GM12878 (cell line): ENCODE data around the gene CARS2. TPM values are rescaled to one million over a fixed set of nuclear protein-coding genes. Genes with fewer than 3 reads are reported as not detected.

Experiments used
- polyA plus RNA-seq, 11 experiments: library from polyadenylated mRNA; depleted of rRNA in 4 of 11; unstranded in 6 of 11; stranded (reverse) in 5 of 11; fragments of >200 nt; fragmentation: Nextera tagmentation in 4 of 11; fragmentation: Illumina TruSeq in 1 of 11; extraction: Ambion mirVana in 4 of 11; extraction: Trizol in 1 of 11; gene quantifications; 1 replicate in 1 of 11; 2 replicates in 10 of 11; pipeline versions ENCODE4 v1.2.1 to v1.2.3, GENCODE V29; 2011 to 2016; ENCODE audit warnings: inconsistent platforms in 2 of 11, missing spikeins in 2 of 11, low read depth in 1 of 11
- total RNA-seq, 4 experiments: library from RNA; depleted of rRNA in 3 of 4; stranded (reverse); fragments of >200 nt in 3 of 4; fragmentation: Illumina TruSeq in 1 of 4; extraction: Trizol in 1 of 4; gene quantifications; 2 replicates each; pipeline versions ENCODE4 v1.2.1 to v1.2.3, GENCODE V29; 2013 to 2021

Gene CARS2
- total and polyA plus RNA-seq, 10 of the 15 experiments (the other 5 are each of a cell fraction or from before 2014, with no cell fraction given), result 4.2 to 101 (median 61.5) TPM

Other genes with a start within 250 kb of the CARS2 start
- 14.6 and 18.2 TPM in 2 replicates for gene RAB20, start 144.4 kb downstream of the CARS2 start, total RNA-seq (2014; rRNA removed)
- 7.8 and 8.7 TPM in 2 replicates for gene RAB20, start 144.4 kb downstream of the CARS2 start, total RNA-seq (2014; rRNA removed; fragmentation: Illumina TruSeq; extraction: Trizol)
- gene RAB20, start 144.4 kb downstream of the CARS2 start, total RNA-seq (2021), result 13.1 and 13.6 TPM in 2 replicates
- 24.8 and 33.1 TPM in 2 replicates for gene RAB20, start 144.4 kb downstream of the CARS2 start, polyA plus RNA-seq (2011; rRNA removed)
- gene RAB20, start 144.4 kb downstream of the CARS2 start, polyA plus RNA-seq (2014; fragmentation: Illumina TruSeq; extraction: Trizol), result 5.0 and 7.2 TPM in 2 replicates
- gene RAB20, start 144.4 kb downstream of the CARS2 start, polyA plus RNA-seq (2014; fragmentation: Nextera tagmentation; extraction: Ambion mirVana), result 1 to 10 TPM in 1 of 2 experiments, under 1 TPM in 1; 0.48 to 2.1 TPM
- gene RAB20, start 144.4 kb downstream of the CARS2 start, polyA plus RNA-seq (2014; rRNA removed), result 14.7 and 14.8 TPM in 2 replicates
- gene RAB20, start 144.4 kb downstream of the CARS2 start, polyA plus RNA-seq (2016; fragmentation: Nextera tagmentation; extraction: Ambion mirVana), result 10 to 100 TPM in 1 of 2 experiments, 1 to 10 TPM in 1; 8.4 to 10.6 TPM
- gene NAXD, start 90.6 kb downstream of the CARS2 start, total RNA-seq (2014; rRNA removed), result 16.9 and 18.2 TPM in 2 replicates
- gene NAXD, start 90.6 kb downstream of the CARS2 start, total RNA-seq (2014; rRNA removed; fragmentation: Illumina TruSeq; extraction: Trizol), result 16.1 and 16.6 TPM in 2 replicates
- 30.0 and 30.2 TPM in 2 replicates for gene NAXD, start 90.6 kb downstream of the CARS2 start, total RNA-seq (2021)
- 29.3 and 36.2 TPM in 2 replicates for gene NAXD, start 90.6 kb downstream of the CARS2 start, polyA plus RNA-seq (2011; rRNA removed)
- 12.8 and 18.2 TPM in 2 replicates for gene NAXD, start 90.6 kb downstream of the CARS2 start, polyA plus RNA-seq (2014; fragmentation: Illumina TruSeq; extraction: Trizol)
- gene NAXD, start 90.6 kb downstream of the CARS2 start, polyA plus RNA-seq (2014; fragmentation: Nextera tagmentation; extraction: Ambion mirVana), result 1 to 10 TPM; 1.5 to 5.0 TPM
- gene NAXD, start 90.6 kb downstream of the CARS2 start, polyA plus RNA-seq (2014; rRNA removed), result 29.3 and 30.3 TPM in 2 replicates
- gene NAXD, start 90.6 kb downstream of the CARS2 start, polyA plus RNA-seq (2016; fragmentation: Nextera tagmentation; extraction: Ambion mirVana), result 10 to 100 TPM; 32.4 to 33.5 TPM
- gene ING1, start 7.6 kb upstream of the CARS2 start, total RNA-seq (2014; rRNA removed), result 14.7 and 15.3 TPM in 2 replicates
- 7.6 and 8.9 TPM in 2 replicates for gene ING1, start 7.6 kb upstream of the CARS2 start, total RNA-seq (2014; rRNA removed; fragmentation: Illumina TruSeq; extraction: Trizol)
- 15.8 and 18.2 TPM in 2 replicates for gene ING1, start 7.6 kb upstream of the CARS2 start, total RNA-seq (2021)
- gene ING1, start 7.6 kb upstream of the CARS2 start, polyA plus RNA-seq (2011; rRNA removed), result 11.9 and 16.7 TPM in 2 replicates
- gene ING1, start 7.6 kb upstream of the CARS2 start, polyA plus RNA-seq (2014; fragmentation: Illumina TruSeq; extraction: Trizol), result 5.4 and 10.0 TPM in 2 replicates
- gene ING1, start 7.6 kb upstream of the CARS2 start, polyA plus RNA-seq (2014; fragmentation: Nextera tagmentation; extraction: Ambion mirVana), result 1 to 10 TPM; 1.3 to 3.0 TPM
- 20.4 and 21.6 TPM in 2 replicates for gene ING1, start 7.6 kb upstream of the CARS2 start, polyA plus RNA-seq (2014; rRNA removed)
- 10 to 100 TPM; 11.4 to 15.5 TPM for gene ING1, start 7.6 kb upstream of the CARS2 start, polyA plus RNA-seq (2016; fragmentation: Nextera tagmentation; extraction: Ambion mirVana)
- 121 and 123 TPM in 2 replicates for gene ANKRD10, start 209.0 kb upstream of the CARS2 start, total RNA-seq (2014; rRNA removed)
- gene ANKRD10, start 209.0 kb upstream of the CARS2 start, total RNA-seq (2014; rRNA removed; fragmentation: Illumina TruSeq; extraction: Trizol), result 99.9 and 134 TPM in 2 replicates
- gene ANKRD10, start 209.0 kb upstream of the CARS2 start, total RNA-seq (2021), result 82.4 and 99.4 TPM in 2 replicates
- 199 and 280 TPM in 2 replicates for gene ANKRD10, start 209.0 kb upstream of the CARS2 start, polyA plus RNA-seq (2011; rRNA removed)
- gene ANKRD10, start 209.0 kb upstream of the CARS2 start, polyA plus RNA-seq (2014; fragmentation: Illumina TruSeq; extraction: Trizol), result 54.8 and 70.4 TPM in 2 replicates
- gene ANKRD10, start 209.0 kb upstream of the CARS2 start, polyA plus RNA-seq (2014; fragmentation: Nextera tagmentation; extraction: Ambion mirVana), result 10 to 100 TPM; 47.1 to 62.3 TPM
- gene ANKRD10, start 209.0 kb upstream of the CARS2 start, polyA plus RNA-seq (2014; rRNA removed), result 90.2 and 90.8 TPM in 2 replicates
- gene ANKRD10, start 209.0 kb upstream of the CARS2 start, polyA plus RNA-seq (2016; fragmentation: Nextera tagmentation; extraction: Ambion mirVana), result 100 to 1,000 TPM in 1 of 2 experiments, 10 to 100 TPM in 1; 95.1 to 101 TPM